ENCODE data around the gene SPATS2L.

The SPATS2L gene, protein sequence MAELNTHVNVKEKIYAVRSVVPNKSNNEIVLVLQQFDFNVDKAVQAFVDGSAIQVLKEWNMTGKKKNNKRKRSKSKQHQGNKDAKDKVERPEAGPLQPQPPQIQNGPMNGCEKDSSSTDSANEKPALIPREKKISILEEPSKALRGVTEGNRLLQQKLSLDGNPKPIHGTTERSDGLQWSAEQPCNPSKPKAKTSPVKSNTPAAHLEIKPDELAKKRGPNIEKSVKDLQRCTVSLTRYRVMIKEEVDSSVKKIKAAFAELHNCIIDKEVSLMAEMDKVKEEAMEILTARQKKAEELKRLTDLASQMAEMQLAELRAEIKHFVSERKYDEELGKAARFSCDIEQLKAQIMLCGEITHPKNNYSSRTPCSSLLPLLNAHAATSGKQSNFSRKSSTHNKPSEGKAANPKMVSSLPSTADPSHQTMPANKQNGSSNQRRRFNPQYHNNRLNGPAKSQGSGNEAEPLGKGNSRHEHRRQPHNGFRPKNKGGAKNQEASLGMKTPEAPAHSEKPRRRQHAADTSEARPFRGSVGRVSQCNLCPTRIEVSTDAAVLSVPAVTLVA

GRCh38 chr2:200306196-200306930 is at the start of gene SPATS2L:
Gene SPATS2L, plus strand, starts transcription at chr2:200306693. Its CDS starts 82,552 bp downstream, at chr2:200389245.
- in situ Hi-C loops (cut with MboI; ENCODE audit: low sequenced_read_pairs): no loop called here

DNA sequence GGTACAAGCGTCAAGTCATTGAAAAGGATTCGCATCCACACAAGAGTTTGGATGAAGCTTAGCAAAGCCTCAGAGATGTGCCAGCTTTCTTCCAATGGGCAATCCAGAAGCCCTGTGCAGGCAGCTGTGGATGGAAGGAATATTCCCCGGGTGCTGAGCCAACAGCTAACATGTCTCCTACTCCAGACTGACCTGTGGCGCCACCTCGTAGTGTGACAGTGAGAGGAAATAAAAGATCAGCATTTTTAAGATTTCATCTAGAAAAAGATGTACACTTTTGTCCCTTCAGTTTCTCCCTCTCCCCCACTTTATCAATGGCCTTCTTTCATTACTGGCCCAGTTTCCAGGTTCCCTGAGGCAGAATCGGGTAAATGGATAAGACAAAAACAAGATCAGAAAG is 48.9 kb upstream of the SPATS2L start:
- in situ Hi-C loops (cut with MboI; ENCODE audit: low sequenced_read_pairs): no loop called here

DNA sequence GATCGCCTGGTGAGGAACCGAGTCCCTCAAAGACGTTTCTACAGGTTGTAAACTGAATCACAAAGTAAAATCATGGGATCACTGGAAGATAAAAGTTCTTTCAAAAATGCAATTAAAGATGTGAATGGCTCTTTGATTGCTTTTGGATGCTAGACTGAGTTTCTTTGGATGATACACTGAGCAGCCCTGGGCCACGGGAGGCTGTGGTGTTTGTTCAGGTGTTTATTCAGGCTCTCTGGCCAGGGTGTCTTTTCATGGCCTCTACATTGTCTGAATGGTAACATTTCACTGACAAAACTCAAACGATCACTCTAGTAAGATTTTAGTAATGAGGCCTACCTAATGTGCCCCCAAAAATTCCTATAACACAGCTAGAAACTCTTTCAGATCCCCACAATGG is 48.4 kb upstream of the SPATS2L start:
- in situ Hi-C loops (cut with MboI; ENCODE audit: low sequenced_read_pairs): no loop called here

GRCh38 chr2:200258881-200259576 is 47.5 kb upstream of the SPATS2L start:
- in situ Hi-C loops (cut with MboI; ENCODE audit: low sequenced_read_pairs): no loop called here

- in situ Hi-C loops (cut with MboI; ENCODE audit: low sequenced_read_pairs): no loop called here
Observed at GRCh38 chr2:200259577-200259957, 46.9 kb upstream of the SPATS2L start.

- in situ Hi-C loops (cut with MboI; ENCODE audit: low sequenced_read_pairs): no loop called here
Observed at GRCh38 chr2:200262047-200262446, 44.4 kb upstream of the SPATS2L start.

- in situ Hi-C loops (cut with MboI; ENCODE audit: low sequenced_read_pairs): no loop called here
Observed at GRCh38 chr2:200263279-200263678, 43.2 kb upstream of the SPATS2L start.

DNA sequence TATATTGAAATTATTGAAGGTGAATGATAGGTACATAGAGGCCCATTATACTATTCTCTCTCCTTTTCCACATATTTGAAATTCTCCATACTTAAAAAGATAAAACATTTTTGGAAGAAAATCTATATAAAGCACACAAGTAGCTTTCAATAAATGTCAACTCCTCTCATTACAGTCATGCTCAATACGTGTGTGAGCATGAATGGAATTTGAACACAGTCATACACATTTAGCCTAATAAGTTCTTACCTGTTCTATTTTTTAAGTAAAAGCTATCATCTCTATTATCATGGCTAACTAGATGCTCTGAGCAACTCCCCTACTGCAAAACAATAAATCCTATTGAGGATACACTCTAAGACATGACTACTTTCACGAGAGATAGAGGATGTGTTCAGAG is 41.9 kb upstream of the SPATS2L start:
- in situ Hi-C loops (cut with MboI; ENCODE audit: low sequenced_read_pairs): no loop called here

DNA sequence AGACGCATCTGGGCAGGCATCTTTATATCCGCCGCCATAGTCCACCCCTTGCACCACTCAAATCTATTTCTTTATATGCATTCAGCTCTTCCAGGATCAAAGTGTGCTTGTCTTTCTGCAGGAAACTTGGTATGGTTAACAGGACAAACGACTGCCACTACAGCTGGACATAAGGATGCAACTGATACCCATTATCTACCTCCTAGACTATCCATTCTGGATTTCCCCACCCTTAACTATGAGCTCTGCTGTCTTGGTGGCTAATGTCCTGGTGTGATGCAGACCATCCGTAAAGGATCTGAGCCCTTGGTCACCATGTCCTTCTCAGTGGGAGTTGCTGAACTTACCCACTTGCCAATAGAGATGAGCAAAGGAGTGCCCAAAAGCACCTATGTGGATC is 40.1 kb upstream of the SPATS2L start:
- in situ Hi-C loops (cut with MboI; ENCODE audit: low sequenced_read_pairs): no loop called here

DNA sequence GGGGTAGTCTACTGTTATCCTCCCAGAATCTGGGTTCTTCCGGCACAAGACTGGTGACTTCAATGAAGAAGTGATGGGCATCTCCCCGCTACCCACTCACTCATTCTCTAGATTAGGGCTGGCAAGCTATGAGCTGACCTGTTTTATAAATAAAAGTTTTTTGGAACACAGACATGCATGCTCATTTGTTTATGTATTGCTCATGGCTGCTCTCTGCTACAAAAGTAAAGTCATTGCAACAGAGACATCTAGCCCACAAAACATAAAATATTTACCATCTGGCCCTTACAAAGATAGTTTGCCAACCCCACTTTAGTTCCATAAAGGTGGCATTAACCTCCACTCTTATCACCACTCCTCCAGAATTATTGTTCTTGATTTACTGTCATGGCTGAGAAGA is 39.1 kb upstream of the SPATS2L start:
- in situ Hi-C loops (cut with MboI; ENCODE audit: low sequenced_read_pairs): no loop called here

DNA sequence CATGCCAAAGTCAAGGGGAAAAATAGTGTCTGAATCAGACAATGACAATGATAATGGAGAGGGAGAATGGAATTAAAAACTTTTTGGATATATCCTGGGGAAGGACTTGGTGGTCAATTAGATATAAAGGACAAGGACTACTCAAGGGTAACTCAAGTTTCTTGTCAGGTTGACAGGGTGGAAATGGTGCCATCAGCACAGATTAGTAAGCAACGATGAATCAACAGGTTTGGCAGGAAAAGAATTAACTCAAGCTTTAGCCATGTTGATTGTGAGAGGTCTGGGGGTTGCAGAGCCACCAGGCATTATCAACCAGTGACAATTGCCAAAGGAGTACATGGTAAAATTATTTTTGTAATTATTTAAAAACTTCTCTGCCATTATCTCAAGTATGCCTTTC is 35.8 kb upstream of the SPATS2L start:
- in situ Hi-C loops (cut with MboI; ENCODE audit: low sequenced_read_pairs): no loop called here

DNA sequence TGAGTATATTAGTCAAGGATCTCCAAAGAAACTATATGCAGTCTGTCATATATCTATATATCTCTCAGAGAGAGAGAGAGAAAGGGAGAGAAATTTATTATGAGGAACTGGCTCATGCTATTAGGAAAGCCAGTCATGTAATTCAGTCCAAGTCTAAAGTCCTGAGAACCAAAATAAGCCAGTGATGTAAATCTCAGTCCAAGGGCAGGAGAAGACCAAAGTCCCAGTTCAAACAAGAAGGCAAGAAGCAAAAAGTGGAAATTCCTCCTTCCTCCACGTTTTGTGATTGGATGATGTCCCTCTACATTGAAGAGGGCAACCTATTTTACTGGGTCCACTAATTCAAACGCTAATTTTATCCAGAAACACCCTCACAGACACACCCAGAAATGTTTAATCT is 34.2 kb upstream of the SPATS2L start:
- in situ Hi-C loops (cut with MboI; ENCODE audit: low sequenced_read_pairs): no loop called here

- in situ Hi-C loops (cut with MboI; ENCODE audit: low sequenced_read_pairs): no loop called here
Observed at GRCh38 chr2:200274116-200275075, 32.1 kb upstream of the SPATS2L start.

DNA sequence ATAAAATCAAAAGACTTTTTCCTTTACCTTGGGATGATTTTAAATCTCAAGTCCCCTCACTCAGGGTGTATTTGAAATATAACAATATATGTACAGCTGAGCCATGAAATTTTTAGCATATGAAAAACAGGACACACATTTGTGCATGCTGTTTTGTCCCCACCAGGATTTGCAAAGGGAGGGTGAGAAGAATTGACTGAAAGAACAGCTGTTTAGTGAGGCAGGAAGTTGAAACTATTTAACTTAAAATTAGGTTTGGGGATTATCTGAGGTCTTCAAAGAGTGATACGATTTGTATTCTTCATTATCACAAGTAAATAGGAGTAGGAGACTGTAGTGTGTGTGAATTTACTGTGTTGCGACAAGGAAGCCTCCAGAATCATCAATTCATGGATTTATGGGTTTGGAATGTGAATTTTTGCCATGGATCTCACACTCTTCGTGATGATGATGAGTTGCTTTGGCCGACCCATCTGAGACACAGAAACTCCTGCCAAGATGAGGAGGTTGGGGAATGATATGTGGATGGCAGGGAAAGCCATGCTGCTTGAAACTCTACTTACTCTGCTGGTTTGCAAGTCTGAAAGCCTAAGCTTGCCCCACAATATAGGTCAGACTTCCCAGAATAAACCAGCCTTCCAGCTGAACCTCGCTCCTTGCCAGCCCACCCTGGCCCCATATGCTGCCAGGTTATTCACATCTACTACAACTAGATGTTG is 31.0 kb upstream of the SPATS2L start:
- in situ Hi-C loops (cut with MboI; ENCODE audit: low sequenced_read_pairs): no loop called here

DNA sequence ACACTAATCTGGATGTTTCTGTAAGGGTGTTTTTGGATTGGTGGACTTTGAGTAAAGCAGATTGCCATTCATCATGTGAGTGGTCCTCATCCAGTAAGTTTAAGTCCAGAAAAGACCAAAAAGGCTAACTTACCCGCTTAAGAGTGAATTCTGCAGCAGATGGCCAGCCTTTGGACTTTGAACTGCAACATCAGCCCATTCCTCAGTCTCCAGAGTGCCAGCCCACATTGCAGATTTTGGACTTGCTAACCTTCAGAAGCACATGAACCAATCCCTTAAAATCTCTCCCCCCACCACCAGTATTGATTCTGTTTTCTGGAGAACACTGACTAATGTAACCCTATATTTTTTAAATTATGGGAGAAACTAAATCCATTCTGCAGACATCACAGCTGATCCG is 30.0 kb upstream of the SPATS2L start:
- in situ Hi-C loops (cut with MboI; ENCODE audit: low sequenced_read_pairs): no loop called here

GRCh38 chr2:200278694-200279316 is 27.7 kb upstream of the SPATS2L start:
- in situ Hi-C loops (cut with MboI; ENCODE audit: low sequenced_read_pairs): no loop called here

- in situ Hi-C loops (cut with MboI; ENCODE audit: low sequenced_read_pairs): no loop called here
Observed at GRCh38 chr2:200279857-200280256, 26.6 kb upstream of the SPATS2L start.

- in situ Hi-C loops (cut with MboI; ENCODE audit: low sequenced_read_pairs): no loop called here
Observed at GRCh38 chr2:200286578-200286977, 19.9 kb upstream of the SPATS2L start.
